ENCODE measurements around the gene TANGO2.

DNA sequence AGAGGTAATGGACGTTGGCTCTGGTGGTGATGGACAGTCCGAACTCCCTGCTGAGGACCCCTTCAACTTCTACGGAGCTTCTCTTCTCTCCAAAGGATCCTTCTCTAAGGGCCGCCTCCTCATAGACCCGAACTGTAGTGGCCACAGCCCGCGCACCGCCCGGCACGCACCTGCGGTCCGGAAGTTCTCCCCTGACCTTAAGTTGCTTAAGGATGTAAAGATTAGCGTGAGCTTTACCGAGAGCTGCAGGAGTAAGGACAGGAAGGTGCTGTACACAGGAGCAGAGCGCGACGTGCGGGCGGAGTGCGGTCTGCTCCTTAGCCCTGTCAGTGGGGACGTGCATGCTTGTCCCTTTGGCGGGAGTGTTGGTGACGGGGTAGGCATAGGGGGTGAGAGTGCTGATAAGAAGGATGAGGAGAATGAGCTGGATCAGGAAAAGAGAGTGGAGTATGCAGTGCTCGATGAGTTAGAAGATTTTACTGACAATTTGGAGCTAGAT lies 65.2 kb downstream of the TANGO2 start:
- TF ChIP-seq, protein P1, sequence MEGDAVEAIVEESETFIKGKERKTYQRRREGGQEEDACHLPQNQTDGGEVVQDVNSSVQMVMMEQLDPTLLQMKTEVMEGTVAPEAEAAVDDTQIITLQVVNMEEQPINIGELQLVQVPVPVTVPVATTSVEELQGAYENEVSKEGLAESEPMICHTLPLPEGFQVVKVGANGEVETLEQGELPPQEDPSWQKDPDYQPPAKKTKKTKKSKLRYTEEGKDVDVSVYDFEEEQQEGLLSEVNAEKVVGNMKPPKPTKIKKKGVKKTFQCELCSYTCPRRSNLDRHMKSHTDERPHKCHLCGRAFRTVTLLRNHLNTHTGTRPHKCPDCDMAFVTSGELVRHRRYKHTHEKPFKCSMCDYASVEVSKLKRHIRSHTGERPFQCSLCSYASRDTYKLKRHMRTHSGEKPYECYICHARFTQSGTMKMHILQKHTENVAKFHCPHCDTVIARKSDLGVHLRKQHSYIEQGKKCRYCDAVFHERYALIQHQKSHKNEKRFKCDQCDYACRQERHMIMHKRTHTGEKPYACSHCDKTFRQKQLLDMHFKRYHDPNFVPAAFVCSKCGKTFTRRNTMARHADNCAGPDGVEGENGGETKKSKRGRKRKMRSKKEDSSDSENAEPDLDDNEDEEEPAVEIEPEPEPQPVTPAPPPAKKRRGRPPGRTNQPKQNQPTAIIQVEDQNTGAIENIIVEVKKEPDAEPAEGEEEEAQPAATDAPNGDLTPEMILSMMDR (IDR thresholded peaks at IDR 0.05), result no peak
- no peak for TF ChIP-seq EZH2 (IDR thresholded peaks at IDR 0.05; ENCODE audit: borderline replicate concordance, insufficient read depth, low read depth, low read length, poor library complexity, severe bottlenecking)

Data from B cell (primary cell).